GM21423 (cell line): ENCODE data around the gene NRG2.

Experiments used
- ATAC-seq: cut with Tn5 transposase; IDR thresholded peaks from one replicate; pipeline ENCODE4 v1.9.1; 2021; ENCODE audit warnings: mild to moderate bottlenecking, moderate library complexity; ENCODE audit not compliant: unreplicated experiment

NRG2 gene

DNA sequence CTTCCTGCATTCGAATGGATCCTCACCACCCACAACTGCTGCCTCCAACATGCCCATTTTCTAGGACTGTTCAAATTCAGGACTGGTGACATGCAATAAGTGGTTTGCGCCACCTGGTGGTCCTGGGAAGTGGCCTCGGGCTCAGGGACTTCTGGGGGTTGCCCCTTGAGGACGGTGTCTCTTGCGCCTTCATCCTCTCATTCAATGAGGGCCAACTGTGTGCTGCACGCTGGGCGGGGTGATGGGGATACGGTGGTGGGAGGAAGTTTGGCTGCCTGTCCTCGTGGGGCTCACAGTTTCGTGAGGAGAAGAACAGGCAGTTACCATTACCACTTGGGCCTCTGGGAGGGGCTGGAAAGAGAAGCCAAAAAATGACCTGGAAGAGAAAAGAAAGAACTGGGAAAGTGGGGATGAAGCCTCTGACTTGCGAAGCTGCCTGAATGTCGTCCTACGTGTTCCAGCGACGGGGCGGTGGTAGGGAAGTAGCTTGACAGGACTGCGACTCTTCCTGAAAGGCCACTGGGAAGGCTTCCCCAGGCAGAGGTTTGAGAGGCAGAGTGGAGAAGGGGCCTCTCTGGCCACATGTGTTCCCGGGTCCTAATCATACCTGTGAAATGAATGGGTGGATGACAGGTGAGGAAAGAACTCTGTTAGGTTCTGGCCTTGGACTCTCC is 198.5 kb downstream of the NRG2 start:
- ATAC-seq = no peak

DNA sequence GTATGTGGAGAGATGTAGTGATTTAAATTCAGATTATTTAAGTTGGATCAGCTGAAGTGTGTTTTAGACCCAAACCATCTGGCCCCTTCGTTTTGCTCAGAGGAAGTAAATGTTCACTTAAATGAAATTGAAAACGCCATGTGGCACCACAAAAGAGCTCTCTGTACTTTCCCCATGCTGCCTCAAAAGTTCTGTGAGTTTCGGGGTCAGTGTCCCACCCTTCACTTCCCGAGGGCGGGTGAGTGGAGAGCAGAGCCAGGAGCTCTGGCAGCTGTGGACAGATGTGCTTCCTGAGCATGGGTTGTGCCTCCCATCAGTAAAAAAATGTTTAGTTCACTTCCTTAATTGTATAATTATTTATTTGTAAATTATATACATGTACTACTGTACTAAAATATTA is 199.1 kb downstream of the NRG2 start:
- no peak for ATAC-seq

DNA sequence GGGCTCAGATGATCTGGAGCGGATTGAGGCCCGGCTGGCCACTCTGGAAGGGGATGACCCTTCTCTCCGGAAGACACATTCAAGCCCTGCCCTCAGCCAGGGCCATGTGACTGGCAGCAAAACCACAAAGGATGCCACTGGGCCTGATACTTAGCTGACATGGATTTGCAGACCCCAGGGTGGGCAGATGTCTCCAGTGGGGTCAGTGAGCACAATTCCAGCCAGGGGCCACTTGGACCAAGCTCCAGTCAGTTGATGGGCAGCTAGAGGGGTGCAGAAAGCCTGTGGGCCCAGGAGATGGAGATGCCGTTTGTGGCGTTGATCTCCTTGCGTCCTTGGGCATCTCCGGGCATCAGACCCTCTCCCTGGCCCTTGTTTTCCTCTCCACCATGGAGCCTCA is 200.8 kb downstream of the NRG2 start:
- ATAC-seq = no peak

DNA sequence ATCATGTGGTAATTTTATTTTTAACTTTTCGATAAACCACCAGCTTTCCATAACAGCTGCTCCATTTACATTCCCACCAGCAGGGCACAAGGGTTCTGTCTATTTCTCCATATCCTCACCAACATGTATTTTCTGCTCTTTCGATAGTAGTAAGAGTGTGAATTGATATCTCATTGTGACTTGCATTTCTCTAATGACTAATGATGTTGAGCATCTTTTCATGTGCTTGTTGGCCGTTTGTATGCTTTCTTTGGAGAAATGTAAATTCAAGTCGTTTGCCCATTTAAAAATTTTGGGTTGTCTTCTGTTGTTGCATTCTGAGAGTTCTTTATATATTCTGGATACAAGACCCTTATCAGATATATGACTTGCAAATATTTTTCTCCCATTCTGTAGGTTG is 201.6 kb downstream of the NRG2 start:
- ATAC-seq = no peak

DNA sequence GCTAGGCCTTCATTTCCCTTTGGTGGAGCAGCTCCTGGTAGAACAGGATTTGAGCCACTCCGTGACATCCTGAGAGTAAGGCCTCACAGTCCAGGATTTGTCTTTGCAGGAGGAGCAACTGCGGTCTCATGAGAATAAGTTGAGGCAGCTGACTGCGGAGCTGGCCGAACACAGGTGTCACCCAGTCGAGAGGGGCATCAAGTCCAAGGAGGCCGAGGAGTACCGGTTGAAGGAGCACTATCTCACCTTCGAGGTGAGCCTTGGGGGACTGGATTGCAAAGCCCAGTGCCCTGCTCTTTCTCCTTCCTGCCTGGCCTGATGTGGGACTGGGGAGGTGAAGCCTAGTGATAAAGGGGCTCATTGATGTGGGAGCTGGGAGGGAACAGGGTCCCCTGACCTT is 203.2 kb downstream of the NRG2 start:
- ATAC-seq = no peak

DNA sequence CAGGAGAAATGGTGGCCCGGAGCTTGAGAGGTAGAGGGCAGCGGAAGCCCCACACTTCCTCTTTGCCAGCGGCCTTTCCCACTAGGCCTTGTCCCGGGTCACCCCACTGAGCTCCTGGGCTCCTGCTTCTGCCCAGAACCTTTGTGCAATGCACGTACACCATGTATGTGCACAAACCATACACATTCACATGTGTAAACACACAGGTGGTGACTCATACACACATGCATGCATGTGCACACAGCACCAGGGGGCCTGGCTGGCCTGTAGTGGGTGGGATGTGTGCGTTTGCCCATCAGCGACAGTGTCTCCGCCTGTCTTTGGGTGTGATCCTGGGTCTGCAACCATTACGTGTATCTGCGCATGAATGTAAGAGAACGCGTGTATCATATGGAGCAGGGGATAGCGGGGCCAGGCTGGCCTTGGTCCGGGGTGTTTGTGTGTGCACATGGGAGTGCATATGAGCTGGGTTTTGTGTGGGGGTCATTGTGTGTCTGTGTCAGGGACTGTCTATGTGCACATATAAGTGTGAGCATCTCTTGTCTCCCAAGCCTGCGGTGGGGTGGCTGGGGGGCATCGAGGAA is 203.8 kb downstream of the NRG2 start:
- no peak for ATAC-seq

DNA sequence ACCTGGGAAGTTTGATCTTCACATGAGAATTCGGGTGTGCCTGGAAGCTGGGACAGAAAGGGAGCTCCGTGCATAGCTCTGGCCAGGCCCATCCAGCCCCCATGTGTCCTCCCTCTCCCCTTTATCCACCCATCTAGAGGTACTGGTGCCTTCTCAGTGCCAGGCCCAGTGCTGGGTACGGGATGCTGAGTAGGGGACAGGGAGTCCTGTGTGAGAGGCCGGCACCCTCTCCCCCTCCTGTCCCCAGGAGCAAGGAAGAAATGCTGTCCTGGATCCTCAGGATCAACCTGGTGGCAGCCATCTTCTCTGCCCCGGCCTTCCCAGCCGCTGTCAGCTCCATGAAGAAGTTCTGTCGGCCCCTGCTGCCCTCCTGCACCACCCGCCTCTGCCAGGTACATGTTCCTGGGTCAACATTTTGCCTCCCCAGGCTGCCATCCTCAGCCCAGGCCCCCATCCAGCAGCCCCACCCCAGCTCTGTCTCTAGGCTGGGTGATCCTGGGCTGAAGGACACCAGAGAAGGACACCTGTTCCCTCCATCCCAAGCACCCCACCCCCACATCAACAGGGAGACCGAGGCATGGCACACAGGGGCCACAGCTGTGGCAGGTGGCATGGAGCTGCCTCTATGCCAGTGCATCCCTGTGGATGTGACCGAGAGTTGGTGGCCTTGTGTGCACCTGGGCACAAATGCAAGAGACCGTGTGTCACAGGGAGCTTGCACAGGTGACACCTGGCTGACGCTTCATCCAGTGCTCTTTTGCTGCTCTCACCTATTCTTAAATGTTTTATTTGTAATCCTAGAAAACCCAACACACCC is 204.5 kb downstream of the NRG2 start:
- no peak for ATAC-seq

DNA sequence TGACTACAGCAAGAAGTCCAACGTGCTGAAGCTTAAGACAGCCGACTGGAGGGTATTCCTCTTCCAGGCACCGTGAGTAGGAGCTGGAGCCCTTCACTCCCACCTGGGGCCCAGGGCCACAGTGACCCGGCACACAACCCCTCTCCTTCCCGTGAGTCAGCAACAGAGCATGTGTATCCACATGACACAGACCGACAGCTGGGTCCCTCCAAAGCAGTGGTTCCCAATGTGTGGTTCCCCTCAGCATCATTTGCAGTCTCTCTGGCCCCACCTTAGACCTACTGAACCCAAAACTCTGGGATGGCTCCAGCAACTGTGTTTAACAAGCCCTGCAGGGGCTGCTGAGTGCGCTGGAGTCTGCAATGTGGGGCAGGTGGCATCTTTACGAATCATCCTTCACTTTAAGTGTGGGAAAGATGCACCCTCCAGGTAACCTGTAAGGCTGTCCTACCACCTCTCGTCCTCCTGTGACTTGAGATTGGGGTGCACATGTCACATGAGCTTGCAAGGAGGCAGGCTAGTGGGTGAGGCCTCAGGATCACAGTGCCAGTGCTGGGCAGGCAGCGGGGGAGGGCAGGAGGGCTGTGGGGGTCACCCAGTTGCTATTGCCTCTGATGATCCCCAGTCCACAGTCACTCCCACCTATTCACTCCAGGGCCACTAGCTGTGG is 205.3 kb downstream of the NRG2 start:
- ATAC-seq = no peak

DNA sequence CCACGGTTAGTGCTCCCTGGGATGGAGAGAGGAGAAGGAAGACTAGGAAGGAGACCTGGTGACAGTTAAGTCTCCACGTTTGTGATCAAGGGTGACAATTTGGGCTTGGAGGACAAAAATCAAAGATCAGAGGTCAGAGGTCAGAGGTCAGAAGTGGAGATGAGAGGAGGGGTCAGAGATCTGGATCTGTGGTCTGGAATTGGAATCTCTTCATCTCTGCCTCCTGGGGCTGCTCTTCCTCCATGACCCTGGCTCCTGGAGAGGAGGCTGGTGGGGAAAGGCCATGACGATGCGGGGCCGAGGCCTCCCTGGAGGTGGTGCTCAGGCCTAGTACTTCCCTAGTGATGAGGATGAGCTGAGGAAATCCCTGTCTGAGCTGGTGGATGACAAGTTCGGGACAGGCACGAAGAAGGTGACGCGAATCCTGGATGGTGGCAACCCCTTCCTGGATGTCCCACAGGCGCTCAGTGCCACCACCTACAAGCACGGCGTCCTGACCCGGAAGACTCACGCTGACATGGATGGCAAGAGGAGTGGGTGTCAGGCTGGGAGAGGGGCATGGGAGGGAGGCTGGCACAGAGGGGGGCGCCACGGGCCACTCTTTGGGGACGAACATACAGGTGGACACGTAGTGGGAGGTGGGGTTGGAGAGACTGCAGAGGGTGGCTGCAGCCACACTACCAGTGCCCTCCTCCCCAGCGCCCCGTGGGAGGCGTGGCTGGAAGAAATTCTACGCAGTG is 206.5 kb downstream of the NRG2 start:
- ATAC-seq = no peak

DNA sequence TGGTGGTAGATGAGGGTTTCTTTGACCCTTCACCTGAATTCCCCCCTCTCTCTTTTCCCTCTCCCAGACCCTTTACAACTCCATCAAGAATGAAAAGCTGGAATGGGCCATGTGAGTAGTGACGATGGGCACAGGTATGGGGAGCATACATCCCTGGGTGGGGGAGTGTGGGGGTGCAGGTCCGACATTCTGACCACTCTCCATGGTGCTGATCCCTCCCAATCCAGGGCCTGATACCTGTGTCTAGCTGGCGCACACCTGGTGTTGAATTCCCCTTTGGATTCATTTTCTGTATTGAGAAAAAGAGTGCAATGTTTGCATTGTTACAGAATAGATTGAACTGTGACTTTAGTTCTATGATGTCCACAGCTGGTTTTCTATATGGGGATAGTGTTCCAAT is 207.4 kb downstream of the NRG2 start:
- no peak for ATAC-seq

DNA sequence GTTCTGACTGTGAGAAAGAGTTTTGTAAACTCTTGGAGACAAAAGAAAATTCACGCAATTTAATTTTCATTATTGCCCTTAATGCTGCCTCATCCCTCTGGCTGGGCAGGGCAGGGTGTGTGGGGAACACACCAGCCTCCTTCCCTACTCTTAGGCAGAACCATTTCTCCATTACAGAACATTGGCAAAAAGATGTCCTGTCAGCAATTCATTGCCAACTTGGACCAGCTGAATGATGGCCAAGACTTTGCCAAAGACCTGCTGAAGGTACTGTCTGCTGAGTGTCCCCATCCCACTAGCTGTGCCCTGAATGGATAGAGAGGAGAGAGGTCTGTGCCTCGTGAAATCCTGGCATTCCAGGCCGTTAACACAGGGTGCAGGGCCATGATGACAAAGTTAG is 209.6 kb downstream of the NRG2 start:
- ATAC-seq = no peak

DNA sequence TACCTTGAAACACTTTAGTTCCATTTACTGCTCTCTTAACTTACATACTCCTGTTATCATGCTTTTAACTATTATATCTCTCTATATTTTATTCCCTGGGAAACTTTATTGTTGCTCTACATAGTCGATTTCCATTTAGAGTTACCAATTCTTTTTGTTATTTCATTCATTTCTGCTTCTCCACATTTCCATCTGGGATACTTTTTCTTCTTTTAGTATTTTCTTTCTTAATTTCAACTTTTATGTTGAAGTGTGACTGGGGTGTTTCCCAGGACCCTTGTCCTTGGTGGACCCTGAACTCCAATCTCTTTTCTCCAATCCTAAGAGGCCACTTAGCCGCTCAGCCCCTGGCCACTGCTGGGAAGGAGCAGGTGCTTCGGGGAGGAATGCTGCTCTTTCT is 211.5 kb downstream of the NRG2 start:
- no peak for ATAC-seq

DNA sequence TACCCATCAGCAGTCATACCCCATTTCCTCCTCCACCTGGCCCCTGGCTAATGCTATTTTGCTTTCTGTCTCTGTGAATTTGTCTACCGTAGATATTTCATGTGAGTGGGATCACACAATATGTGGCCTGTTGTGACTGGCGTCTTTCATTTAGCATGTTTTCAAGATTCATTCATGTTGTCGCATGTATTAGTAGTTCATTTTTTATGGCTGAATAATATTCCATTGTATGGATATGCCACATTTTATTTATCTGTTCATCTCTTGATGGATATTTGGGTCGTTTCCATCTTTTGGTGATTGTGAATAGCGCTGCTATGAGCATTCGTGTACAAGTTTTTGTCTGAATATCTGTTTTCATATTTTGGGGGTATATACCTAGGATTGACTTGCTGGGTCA is 213.6 kb downstream of the NRG2 start:
- ATAC-seq = no peak

DNA sequence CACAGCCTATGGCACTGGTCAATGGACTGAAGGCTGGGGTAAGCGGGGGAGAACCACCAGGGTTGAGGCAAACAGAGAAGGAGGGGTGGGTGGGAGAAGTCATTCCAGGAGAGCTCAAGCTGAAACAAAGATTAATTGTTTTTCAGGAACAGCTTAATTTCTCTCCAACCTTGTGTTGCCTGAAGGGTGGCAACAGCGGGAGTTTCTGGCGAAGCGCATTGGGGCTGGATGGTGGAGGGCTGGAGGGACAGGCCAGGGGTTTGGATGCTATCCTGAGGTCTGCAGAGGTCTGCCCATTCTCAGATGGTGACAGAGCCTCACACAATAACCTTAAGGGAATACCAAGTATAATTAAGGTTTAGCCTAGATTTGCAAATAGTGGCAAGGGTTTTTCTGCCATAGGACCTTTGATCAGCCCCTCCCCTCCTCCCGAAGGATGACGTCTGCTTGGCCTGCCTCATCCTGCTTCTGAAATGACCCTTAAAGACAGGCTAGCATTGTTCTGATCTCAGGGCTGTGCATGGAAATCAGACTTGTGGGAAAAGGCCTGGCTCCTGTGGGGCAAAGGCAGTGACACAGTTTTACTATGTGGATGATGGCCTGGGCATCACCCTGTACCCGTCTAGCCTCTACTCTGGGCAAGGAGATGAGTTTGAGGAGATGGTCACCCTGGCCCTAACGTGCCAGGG is 214.7 kb downstream of the NRG2 start:
- no peak for ATAC-seq

DNA sequence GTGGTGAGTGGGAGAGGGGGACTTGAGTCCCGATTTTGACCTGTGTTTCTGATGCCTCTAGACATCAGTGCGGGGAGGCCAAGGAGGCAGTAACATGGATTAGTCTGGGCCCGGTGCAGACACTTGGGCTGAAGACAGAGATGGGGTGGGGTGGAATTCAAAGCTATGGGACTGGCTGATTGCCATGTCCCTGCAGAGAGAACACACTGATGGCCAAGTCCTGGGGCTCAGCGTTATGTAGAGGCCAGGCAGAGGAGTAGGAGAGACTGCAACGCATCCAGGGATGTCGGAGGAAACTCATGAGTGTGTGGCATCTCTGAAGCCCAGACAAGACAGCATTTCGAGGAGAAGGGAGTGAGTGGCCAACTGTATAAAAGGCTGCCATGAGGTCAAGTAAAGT is 217.4 kb downstream of the NRG2 start:
- no peak for ATAC-seq

DNA sequence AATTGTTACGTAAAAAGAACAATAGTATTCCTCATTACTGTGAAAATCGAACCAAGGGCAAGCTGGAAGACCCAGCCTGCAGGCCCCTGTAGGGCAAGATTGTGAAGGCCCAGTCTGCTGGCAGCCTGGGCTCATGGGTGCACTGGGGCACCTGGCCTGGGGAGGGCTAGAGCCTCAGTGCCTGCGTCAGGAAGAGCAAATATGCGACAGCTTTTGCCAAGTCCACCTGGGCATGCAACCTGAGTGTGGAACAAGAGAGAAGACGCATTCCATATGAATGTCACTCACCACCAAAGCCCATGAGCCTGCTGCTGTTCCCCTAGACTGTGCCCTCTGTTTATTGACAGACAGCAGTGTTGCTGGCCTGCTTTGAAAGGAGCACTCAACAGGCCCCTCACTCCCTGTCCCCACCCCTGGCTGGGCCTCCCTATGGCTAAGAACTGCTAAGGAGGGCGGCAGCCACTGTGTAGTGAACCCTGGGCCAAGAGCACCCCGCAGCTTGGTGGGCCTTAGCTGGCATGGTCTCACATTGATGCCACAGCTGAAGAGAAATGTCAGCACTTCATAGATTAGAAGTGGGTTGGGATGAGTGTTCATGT is 219.2 kb downstream of the NRG2 start:
- ATAC-seq = no peak

DNA sequence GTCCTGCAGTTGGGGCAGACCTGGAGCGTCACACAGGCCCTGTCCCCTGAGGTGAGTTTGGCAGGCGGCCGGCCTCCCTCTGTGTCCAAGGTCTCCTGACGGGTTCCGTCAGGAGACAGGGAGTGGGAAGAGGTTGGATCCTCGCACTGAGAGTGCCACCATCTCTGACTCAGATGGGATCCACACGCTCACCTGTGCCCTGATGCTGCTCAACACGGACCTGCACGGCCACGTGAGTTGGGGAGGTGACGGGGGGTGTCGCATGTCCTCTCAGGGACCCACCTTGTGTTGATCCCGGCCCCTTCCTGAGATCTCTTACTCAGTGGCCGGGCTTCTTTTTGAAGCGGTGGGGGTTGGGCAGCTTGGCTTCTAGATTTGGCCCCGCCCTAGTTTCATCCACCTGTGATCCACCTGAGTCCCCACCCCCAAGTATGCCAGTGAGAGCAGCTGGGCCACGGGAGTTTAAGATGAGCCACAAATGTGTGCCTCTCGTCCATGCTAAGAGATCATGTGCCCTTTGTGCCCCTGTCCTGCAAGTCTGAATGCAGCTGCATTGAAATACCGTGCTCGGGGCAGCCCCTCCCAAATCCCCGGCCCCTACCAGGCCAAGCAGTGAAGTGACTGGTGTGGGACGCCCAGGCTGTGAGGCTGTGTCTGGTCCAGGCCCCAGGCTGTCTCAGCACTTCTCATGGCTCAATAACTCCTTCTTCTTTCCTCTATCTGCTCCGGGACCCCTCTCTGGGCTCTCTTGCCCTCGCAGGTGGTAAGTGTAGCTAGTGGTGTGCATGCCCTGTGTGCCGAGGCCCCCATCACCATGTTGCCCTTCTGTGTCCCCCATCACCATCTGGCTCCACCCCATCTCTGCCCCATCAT is 220.3 kb downstream of the NRG2 start:
- no peak for ATAC-seq

DNA sequence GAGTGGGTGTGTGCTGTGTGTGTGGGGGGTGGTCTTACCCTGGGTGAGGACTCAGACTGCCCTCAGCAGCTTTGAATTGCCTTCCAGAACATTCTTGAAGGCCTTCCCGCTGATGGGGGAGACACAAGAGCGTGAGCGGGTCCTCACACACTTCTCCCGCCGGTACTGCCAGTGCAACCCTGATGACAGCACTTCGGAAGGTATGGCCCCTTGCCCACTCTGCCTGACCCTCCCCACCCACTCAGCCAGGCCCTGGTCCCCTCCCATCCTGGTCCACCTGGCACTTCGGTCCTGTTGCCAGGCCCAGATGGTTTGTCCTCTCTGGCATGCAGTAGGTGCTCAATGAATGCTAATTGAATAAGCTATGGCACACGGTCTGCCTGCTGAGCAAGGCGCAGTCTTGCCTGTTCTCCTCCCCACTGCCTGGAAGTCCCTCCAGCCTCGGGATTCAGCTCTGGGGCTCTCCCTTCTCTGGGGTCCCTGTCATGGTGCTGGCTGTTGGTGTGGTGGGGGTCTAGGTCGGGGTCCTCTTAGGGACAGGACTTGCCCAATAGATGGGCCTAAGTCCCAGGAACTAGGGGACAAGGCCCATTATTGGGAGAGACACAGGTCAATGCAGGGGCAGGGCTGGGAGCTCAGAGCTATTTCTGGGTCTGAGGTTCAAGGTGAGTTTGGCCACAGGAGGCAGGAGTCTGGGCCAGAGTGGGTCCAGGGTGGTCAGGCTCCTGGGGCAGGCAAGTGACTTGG is 221.1 kb downstream of the NRG2 start:
- no peak for ATAC-seq
